ENCODE measurements around the gene HTRA3. TPM values are rescaled to one million over a fixed set of nuclear protein-coding genes. Genes with fewer than 3 reads are reported as not detected.

The HTRA3 gene
- total RNA-seq, 1 donor from 2014 or later = 35.2 TPM

- H3K27me3 ChIP-seq (ENCODE audit: insufficient read depth, low read length) = no peaks in the 10 kb centered on the region
- H3K9me3 ChIP-seq (ENCODE audit: insufficient read depth, low read depth, low read length) = no peaks in the 10 kb centered on the region
- DNase-seq (ENCODE audit: low read depth) (no peak), FAIRE-seq (no peak)
- Mint-ChIP-seq H3K36me3 (ENCODE audit: low read depth, unreplicated experiment) (no peaks in the 10 kb centered on the region), H3K27me3 (ENCODE audit: low read depth, unreplicated experiment) (peaks cover 13% of the 10 kb centered on the region), H3K27ac (ENCODE audit: unreplicated experiment) (no peak overlapping the region), H3K4me1 (ENCODE audit: low read depth, unreplicated experiment) (peaks cover 3% of the 10 kb centered on the region), H3K4me3 (ENCODE audit: unreplicated experiment) (no peak overlapping the region), H3K9me3 (ENCODE audit: unreplicated experiment) (no peaks in the 10 kb centered on the region)
- H3K27ac ChIP-seq (ENCODE audit: low read depth, low read length) = no peak overlapping the region
- H3K4me3 ChIP-seq (ENCODE audit: insufficient read depth, low read depth, low read length) = no peak overlapping the region
- no peaks in the 10 kb centered on the region for H3K79me2 ChIP-seq (ENCODE audit: insufficient read depth, low read length)
- peaks cover 28% of the 10 kb centered on the region for H3K4me1 ChIP-seq (ENCODE audit: insufficient read depth, low read length)
- no peak overlapping the region for H3K9ac ChIP-seq (ENCODE audit: low read length)
- H3K4me2 ChIP-seq (ENCODE audit: low read length) = no peak overlapping the region
- H2AFZ ChIP-seq (ENCODE audit: low read depth, low read length) = peak overlapping the region; percentile 21
- no peaks in the 10 kb centered on the region for H4K20me1 ChIP-seq (ENCODE audit: insufficient read depth, low read length)
- no peaks in the 10 kb centered on the region for H3K36me3 ChIP-seq (ENCODE audit: insufficient read depth, low read length)
- TF ChIP-seq CTCF (IDR thresholded peaks at IDR 0.05; ENCODE audit: insufficient read depth, low read depth, low read length) (no peak), EZH2 (IDR thresholded peaks at IDR 0.05; ENCODE audit: insufficient read depth, low read length) (no peak)
These were observed 41.7 kb upstream of the HTRA3 start for GRCh38 chr4:8227771-8228318.

DNA sequence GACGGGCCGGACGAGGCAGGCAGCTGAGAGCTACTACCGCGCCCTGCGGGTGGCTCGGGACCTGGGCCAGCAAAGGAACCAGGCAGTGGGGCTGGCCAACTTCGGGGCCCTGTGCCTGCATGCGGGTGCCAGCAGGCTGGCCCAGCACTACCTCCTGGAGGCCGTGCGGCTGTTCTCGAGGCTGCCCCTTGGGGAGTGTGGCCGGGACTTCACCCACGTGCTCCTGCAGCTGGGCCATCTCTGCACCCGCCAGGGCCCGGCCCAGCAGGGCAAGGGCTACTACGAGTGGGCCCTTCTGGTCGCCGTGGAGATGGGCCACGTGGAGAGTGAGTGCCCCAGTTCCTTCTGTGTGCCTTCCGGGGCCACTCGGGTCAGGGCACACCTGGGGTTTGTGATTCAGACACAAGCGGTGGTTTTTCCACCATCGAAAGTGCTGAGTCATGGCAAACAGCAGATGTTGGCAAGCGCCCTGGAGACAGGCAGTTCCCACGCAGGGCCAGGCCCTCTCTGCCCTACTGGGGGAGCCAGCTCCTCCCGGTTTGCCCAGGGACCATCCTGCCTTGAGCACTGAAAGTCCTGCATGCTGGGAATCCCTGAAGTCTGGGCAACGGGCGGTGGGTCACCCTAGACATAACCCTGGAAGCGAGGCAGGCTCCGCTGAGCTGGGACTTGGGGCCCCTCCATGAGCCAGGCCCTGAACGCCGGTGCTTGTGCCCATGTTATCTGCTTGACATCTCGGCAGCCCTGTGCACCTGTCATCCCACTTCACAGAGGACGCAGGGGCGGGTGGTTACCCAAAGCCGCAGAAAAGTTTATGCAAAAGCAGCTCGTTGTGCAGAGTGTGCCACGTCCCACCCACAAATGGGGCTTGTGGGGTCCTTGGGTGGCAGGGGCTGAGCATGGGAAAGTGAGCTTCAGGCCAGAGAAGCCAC lies 41.0 kb upstream of the HTRA3 start:
- no peak overlapping the region for H3K4me3 ChIP-seq (ENCODE audit: insufficient read depth, low read depth, low read length)

More for the DNA sequence above, 41.0 kb upstream of the HTRA3 start:
- Histone ChIP-seq H3K9ac (ENCODE audit: low read length) (no peak overlapping the region), H3K27ac (ENCODE audit: low read depth, low read length) (no peak overlapping the region), H3K9me3 (ENCODE audit: insufficient read depth, low read depth, low read length) (no peaks in the 10 kb centered on the region), H2AFZ (ENCODE audit: low read depth, low read length) (peak overlapping the region; percentile 21), H3K27me3 (ENCODE audit: insufficient read depth, low read length) (no peaks in the 10 kb centered on the region), H3K79me2 (ENCODE audit: insufficient read depth, low read length) (no peaks in the 10 kb centered on the region), H3K4me2 (ENCODE audit: low read length) (peak overlapping the region; percentile 33), H3K4me1 (ENCODE audit: insufficient read depth, low read length) (peaks cover 28% of the 10 kb centered on the region), H3K36me3 (ENCODE audit: insufficient read depth, low read length) (no peaks in the 10 kb centered on the region), H4K20me1 (ENCODE audit: insufficient read depth, low read length) (no peaks in the 10 kb centered on the region)
- no peak overlapping the region for H3K4me3 Mint-ChIP-seq (ENCODE audit: unreplicated experiment)
- no peaks in the 10 kb centered on the region for H3K36me3 Mint-ChIP-seq (ENCODE audit: low read depth, unreplicated experiment)
- DNase-seq (ENCODE audit: low read depth) (peak; percentile 79), FAIRE-seq (no peak)
- TF ChIP-seq EZH2 (IDR thresholded peaks at IDR 0.05; ENCODE audit: insufficient read depth, low read length) (no peak), CTCF (IDR thresholded peaks at IDR 0.05; ENCODE audit: insufficient read depth, low read depth, low read length) (no peak)
- H3K9me3 Mint-ChIP-seq (ENCODE audit: unreplicated experiment) = no peaks in the 10 kb centered on the region
- peaks cover 12% of the 10 kb centered on the region for H3K27me3 Mint-ChIP-seq (ENCODE audit: low read depth, unreplicated experiment)
- no peak overlapping the region for H3K27ac Mint-ChIP-seq (ENCODE audit: unreplicated experiment)
- H3K4me1 Mint-ChIP-seq (ENCODE audit: low read depth, unreplicated experiment) = peaks cover 3% of the 10 kb centered on the region

Measured in astrocyte (in vitro differentiated cells and primary cell).